CD4-positive, alpha-beta T cell treated with Interleukin-15 for 4 hours (primary cell): Measurements from ENCODE around the gene IRS2.

Experiments
- DNase-seq: peaks from one replicate; pipeline ENCODE4 v3.0.0-alpha.2; 2020; ENCODE audit warnings: low spot score

Gene IRS2

GRCh38 chr13:109728791-109729731 lies 57.3 kb downstream of the IRS2 start:
- DNase-seq, result no peak

GRCh38 chr13:109728061-109728460 lies 58.3 kb downstream of the IRS2 start:
- no peak for DNase-seq

GRCh38 chr13:109727251-109727650 lies 59.1 kb downstream of the IRS2 start:
- no peak for DNase-seq

- no peak for DNase-seq
These were observed 60.3 kb downstream of the IRS2 start for GRCh38 chr13:109725995-109726637.

- DNase-seq, result no peak
These were observed 61.1 kb downstream of the IRS2 start for GRCh38 chr13:109725297-109725696.

- DNase-seq, result no peak
These were observed 61.8 kb downstream of the IRS2 start for GRCh38 chr13:109724603-109725002.

- DNase-seq, result no peak
These were observed 63.3 kb downstream of the IRS2 start for GRCh38 chr13:109723046-109723445.

GRCh38 chr13:109722068-109722467 lies 64.3 kb downstream of the IRS2 start:
- no peak for DNase-seq

- DNase-seq, result no peak
These were observed 65.6 kb downstream of the IRS2 start for GRCh38 chr13:109720758-109721184.

GRCh38 chr13:109719962-109720646 lies 66.3 kb downstream of the IRS2 start:
- DNase-seq, result no peak

GRCh38 chr13:109718726-109719125 lies 67.7 kb downstream of the IRS2 start:
- DNase-seq, result no peak

GRCh38 chr13:109717686-109718085 lies 68.7 kb downstream of the IRS2 start:
- DNase-seq, result no peak

GRCh38 chr13:109715902-109716301 lies 70.5 kb downstream of the IRS2 start:
- no peak for DNase-seq

GRCh38 chr13:109713681-109714080 lies 72.7 kb downstream of the IRS2 start:
- DNase-seq, result no peak

- no peak for DNase-seq
These were observed 74.2 kb downstream of the IRS2 start for GRCh38 chr13:109712124-109712722.

- no peak for DNase-seq
These were observed 78.4 kb downstream of the IRS2 start for GRCh38 chr13:109707742-109708617.

GRCh38 chr13:109707044-109707741 lies 79.2 kb downstream of the IRS2 start:
- no peak for DNase-seq

GRCh38 chr13:109706015-109706715 lies 80.2 kb downstream of the IRS2 start:
- no peak for DNase-seq

GRCh38 chr13:109704771-109705635 lies 81.4 kb downstream of the IRS2 start:
- no peak for DNase-seq
